ENCODE data around the gene SYNE2.

The SYNE2 gene

DNA sequence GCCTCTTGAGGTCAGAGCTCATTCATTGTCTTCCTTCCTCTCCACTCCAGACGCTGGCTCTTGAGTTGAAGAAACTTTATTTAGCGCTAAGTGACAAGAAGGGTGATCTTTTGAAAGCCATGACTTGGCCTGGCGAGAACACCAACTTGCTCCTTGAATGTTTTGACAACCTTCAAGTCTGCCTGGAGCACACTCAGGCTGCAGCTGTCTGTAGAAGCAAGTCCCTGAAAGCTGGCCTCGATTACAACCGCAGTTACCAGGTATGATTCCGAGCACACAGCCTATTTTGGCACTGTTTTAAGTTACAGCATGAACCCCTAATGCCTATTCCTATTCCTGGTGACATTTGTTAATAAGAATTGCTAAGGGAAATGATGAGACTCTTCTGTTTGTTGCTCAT lies 273.7 kb downstream of the SYNE2 start:
- no peak for TF ChIP-seq YY1 (IDR thresholded peaks at IDR 0.05; ENCODE audit: low read depth)
- TF ChIP-seq RAD21 (IDR thresholded peaks at IDR 0.05; ENCODE audit: low read depth), result no peak
- no peak for TF ChIP-seq NFIC (IDR thresholded peaks at IDR 0.05)
- no peak for TF ChIP-seq TCF12 (IDR thresholded peaks at IDR 0.05; ENCODE audit: low read depth)
- no peak for TF ChIP-seq TAF1 (IDR thresholded peaks at IDR 0.05; ENCODE audit: low read depth)
- no peak for TF ChIP-seq USF1 (IDR thresholded peaks at IDR 0.05)
- TF ChIP-seq FOXM1 (IDR thresholded peaks at IDR 0.05; ENCODE audit: borderline replicate concordance, low read depth), result no peak
- TF ChIP-seq EGR1 (IDR thresholded peaks at IDR 0.05), result no peak
- TF ChIP-seq EP300 (IDR thresholded peaks at IDR 0.05; ENCODE audit: borderline replicate concordance), result no peak
- TF ChIP-seq MAX (IDR thresholded peaks at IDR 0.05), result no peak
- no peak for TF ChIP-seq CEBPB (IDR thresholded peaks at IDR 0.05)
- TF ChIP-seq, protein P1, sequence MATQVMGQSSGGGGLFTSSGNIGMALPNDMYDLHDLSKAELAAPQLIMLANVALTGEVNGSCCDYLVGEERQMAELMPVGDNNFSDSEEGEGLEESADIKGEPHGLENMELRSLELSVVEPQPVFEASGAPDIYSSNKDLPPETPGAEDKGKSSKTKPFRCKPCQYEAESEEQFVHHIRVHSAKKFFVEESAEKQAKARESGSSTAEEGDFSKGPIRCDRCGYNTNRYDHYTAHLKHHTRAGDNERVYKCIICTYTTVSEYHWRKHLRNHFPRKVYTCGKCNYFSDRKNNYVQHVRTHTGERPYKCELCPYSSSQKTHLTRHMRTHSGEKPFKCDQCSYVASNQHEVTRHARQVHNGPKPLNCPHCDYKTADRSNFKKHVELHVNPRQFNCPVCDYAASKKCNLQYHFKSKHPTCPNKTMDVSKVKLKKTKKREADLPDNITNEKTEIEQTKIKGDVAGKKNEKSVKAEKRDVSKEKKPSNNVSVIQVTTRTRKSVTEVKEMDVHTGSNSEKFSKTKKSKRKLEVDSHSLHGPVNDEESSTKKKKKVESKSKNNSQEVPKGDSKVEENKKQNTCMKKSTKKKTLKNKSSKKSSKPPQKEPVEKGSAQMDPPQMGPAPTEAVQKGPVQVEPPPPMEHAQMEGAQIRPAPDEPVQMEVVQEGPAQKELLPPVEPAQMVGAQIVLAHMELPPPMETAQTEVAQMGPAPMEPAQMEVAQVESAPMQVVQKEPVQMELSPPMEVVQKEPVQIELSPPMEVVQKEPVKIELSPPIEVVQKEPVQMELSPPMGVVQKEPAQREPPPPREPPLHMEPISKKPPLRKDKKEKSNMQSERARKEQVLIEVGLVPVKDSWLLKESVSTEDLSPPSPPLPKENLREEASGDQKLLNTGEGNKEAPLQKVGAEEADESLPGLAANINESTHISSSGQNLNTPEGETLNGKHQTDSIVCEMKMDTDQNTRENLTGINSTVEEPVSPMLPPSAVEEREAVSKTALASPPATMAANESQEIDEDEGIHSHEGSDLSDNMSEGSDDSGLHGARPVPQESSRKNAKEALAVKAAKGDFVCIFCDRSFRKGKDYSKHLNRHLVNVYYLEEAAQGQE (IDR thresholded peaks at IDR 0.05; ENCODE audit: low read depth), result no peak
- no peak for TF ChIP-seq TEAD4 (IDR thresholded peaks at IDR 0.05)
- TF ChIP-seq CREB1 (IDR thresholded peaks at IDR 0.05; ENCODE audit: low read depth), result no peak
- TF ChIP-seq ZBTB7A (IDR thresholded peaks at IDR 0.05; ENCODE audit: low read depth), result no peak

GRCh38 chr14:64137657-64138290 lies 285.0 kb downstream of the SYNE2 start:
- TF ChIP-seq RAD21 (IDR thresholded peaks at IDR 0.05; ENCODE audit: low read depth), result peak; percentile 29; the same call in 1 of the 2 replicates
- no peak for TF ChIP-seq TEAD4 (IDR thresholded peaks at IDR 0.05)
- no peak for TF ChIP-seq MAX (IDR thresholded peaks at IDR 0.05)
- no peak for TF ChIP-seq FOXM1 (IDR thresholded peaks at IDR 0.05; ENCODE audit: borderline replicate concordance, low read depth)

DNA sequence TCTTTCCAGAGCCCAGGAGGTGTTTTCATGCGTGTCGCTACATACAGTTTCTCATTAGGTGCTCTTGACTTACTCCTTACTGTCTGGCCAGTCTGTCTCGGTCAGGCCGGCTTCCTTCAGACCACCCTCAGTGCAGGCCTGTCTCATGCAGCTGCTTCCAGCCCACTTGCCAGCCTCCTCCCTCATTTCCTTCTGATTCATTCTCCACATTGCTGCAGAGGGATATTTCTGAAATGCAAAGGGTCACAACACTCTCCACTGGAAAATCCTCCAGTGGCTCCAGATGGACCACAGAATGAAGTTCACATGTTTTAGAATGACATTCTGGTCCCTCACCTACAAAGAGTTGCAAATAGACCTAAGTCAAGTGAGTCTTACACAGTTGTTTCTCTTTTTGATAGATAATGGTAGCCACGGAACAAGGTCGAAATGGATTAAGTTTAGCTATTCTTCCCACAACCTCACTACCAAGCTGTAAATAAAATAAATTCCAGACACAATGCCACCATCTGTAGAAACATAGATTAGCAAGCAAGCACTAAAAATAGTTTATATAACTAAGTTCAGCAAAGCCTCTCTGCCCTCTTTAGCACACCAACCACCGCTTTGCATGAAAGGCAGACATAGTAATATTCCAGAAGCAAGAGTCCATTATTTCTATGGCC lies 294.5 kb downstream of the SYNE2 start:
- no peak for TF ChIP-seq RAD21 (IDR thresholded peaks at IDR 0.05; ENCODE audit: low read depth)
- no peak for TF ChIP-seq FOXM1 (IDR thresholded peaks at IDR 0.05; ENCODE audit: borderline replicate concordance, low read depth)
- TF ChIP-seq ZBTB7A (IDR thresholded peaks at IDR 0.05; ENCODE audit: low read depth), result no peak
- TF ChIP-seq TEAD4 (IDR thresholded peaks at IDR 0.05), result no peak
- no peak for TF ChIP-seq TCF12 (IDR thresholded peaks at IDR 0.05; ENCODE audit: low read depth)
- TF ChIP-seq CEBPB (IDR thresholded peaks at IDR 0.05), result no peak
- no peak for TF ChIP-seq YY1 (IDR thresholded peaks at IDR 0.05; ENCODE audit: low read depth)
- TF ChIP-seq, protein P1 (IDR thresholded peaks at IDR 0.05; ENCODE audit: low read depth), result no peak
- TF ChIP-seq EGR1 (IDR thresholded peaks at IDR 0.05), result no peak
- TF ChIP-seq NFIC (IDR thresholded peaks at IDR 0.05), result no peak
- no peak for TF ChIP-seq TAF1 (IDR thresholded peaks at IDR 0.05; ENCODE audit: low read depth)

- TF ChIP-seq CEBPB (IDR thresholded peaks at IDR 0.05) (no peak), MAX (IDR thresholded peaks at IDR 0.05) (no peak)
Measured at GRCh38 chr14:64149921-64150320, 297.1 kb downstream of the SYNE2 start.

DNA sequence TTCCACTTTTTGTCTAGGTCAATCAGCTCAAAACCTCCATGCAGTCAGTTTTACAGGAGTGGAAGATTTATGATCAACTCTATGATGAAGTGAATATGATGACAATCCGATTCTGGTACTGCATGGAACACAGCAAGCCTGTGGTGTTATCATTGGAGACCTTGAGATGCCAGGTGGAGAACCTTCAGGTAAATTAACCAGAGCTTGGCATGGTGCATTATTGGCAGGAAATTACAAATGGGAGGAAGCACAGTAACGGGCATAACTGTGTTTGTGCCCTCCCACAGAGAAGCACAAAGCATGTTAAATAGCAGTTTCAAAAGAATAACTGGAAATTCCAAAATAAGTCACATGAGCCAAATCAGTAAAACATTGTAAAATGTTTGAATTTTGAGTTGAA lies 305.8 kb downstream of the SYNE2 start:
- TF ChIP-seq FOXM1 (IDR thresholded peaks at IDR 0.05; ENCODE audit: borderline replicate concordance, low read depth) (no peak), USF1 (IDR thresholded peaks at IDR 0.05) (no peak), NFIC (IDR thresholded peaks at IDR 0.05) (peak; percentile 21; the same call in 1 of the 2 replicates), TCF12 (IDR thresholded peaks at IDR 0.05; ENCODE audit: low read depth) (no peak)

GRCh38 chr14:64159588-64159987 lies 306.8 kb downstream of the SYNE2 start:
- TF ChIP-seq RAD21 (IDR thresholded peaks at IDR 0.05; ENCODE audit: low read depth) (no peak), EGR1 (IDR thresholded peaks at IDR 0.05) (no peak), FOXM1 (IDR thresholded peaks at IDR 0.05; ENCODE audit: borderline replicate concordance, low read depth) (no peak), ZBTB7A (IDR thresholded peaks at IDR 0.05; ENCODE audit: low read depth) (no peak), CREB1 (IDR thresholded peaks at IDR 0.05; ENCODE audit: low read depth) (no peak), TAF1 (IDR thresholded peaks at IDR 0.05; ENCODE audit: low read depth) (no peak)
- TF ChIP-seq, protein P1 (IDR thresholded peaks at IDR 0.05; ENCODE audit: low read depth), result no peak

Data from Ishikawa (cell line).